Measurements from ENCODE around the gene DNAH3.

DNA sequence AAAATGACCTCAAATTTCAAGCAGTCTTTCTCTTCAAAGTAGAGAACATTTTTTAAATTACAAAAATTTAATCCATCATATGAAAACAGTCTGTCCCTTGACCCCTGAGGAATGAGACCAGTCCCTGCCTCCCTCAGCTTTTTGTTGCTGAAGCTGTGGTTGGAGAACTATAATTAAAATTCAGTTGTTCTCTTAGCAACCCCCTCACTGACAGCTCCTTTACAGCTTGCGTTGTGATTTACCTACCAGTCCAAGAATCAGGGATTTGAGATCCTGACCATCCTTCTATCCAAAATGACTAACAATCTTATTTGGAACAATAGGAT lies 220.3 kb downstream of the DNAH3 start:
- TF ChIP-seq, protein P1, sequence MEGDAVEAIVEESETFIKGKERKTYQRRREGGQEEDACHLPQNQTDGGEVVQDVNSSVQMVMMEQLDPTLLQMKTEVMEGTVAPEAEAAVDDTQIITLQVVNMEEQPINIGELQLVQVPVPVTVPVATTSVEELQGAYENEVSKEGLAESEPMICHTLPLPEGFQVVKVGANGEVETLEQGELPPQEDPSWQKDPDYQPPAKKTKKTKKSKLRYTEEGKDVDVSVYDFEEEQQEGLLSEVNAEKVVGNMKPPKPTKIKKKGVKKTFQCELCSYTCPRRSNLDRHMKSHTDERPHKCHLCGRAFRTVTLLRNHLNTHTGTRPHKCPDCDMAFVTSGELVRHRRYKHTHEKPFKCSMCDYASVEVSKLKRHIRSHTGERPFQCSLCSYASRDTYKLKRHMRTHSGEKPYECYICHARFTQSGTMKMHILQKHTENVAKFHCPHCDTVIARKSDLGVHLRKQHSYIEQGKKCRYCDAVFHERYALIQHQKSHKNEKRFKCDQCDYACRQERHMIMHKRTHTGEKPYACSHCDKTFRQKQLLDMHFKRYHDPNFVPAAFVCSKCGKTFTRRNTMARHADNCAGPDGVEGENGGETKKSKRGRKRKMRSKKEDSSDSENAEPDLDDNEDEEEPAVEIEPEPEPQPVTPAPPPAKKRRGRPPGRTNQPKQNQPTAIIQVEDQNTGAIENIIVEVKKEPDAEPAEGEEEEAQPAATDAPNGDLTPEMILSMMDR (IDR thresholded peaks at IDR 0.05; ENCODE audit: low read depth, low read length): no peak
- TF ChIP-seq EZH2phosphoT487 (IDR thresholded peaks at IDR 0.05; ENCODE audit: low read depth): no peak
